Activated T-helper 1 cell treated with anti-CD3 and anti-CD28 coated beads, Interleukin-12 subunit alpha, Interleukin-12 subunit beta, Interleukin-2, Interleukin-4 antibody, amounts not matched to agents 30 ng/mL and 10 ng/mL and 1 ng/mL, durations not matched to agents 14 hours and 24 hours and 36 hours (primary cell): ENCODE data around the gene NELFA. TPM values are rescaled to one million over a fixed set of nuclear protein-coding genes. Genes with fewer than 3 reads are reported as not detected.

Source experiments
- DNase-seq: peaks from one replicate; pipeline ENCODE4 v3.0.0; 2021; ENCODE audit warnings: low spot score
- H3K27ac Mint-ChIP-seq: one replicate; pipeline ENCODE4 v1.8.0; 2021; ENCODE audit warnings: mild to moderate bottlenecking, mixed read lengths
- H3K27me3 Mint-ChIP-seq: one replicate; pipeline ENCODE4 v1.8.0; 2022; ENCODE audit warnings: mild to moderate bottlenecking, moderate library complexity, mixed read lengths; ENCODE audit not compliant: insufficient read depth
- H3K36me3 Mint-ChIP-seq: one replicate; pipeline ENCODE4 v1.8.0; 2021; ENCODE audit warnings: low read depth, mixed read lengths
- H3K4me1 Mint-ChIP-seq: one replicate; pipeline ENCODE4 v1.8.0; 2021; ENCODE audit warnings: low read depth, mixed read lengths
- H3K4me3 Mint-ChIP-seq: one replicate; pipeline ENCODE4 v1.8.0; 2021; ENCODE audit warnings: mild to moderate bottlenecking, moderate library complexity, mixed read lengths
- H3K9me3 Mint-ChIP-seq: one replicate; pipeline ENCODE4 v1.8.0; 2021; ENCODE audit warnings: mixed read lengths
- intact Hi-C: fragments of 100-400 bp; cut with micrococcal nuclease; formaldehyde crosslinking; loops from one replicate; pipeline ENCODE4 v1.15.1; 2024
- total RNA-seq: library from RNA; stranded (reverse); gene quantifications from 2 replicates; pipeline ENCODE4 v1.2.3, GENCODE V29; 2022

Gene NELFA
- total RNA-seq, 1 donor from 2014 or later: 52.9 TPM

GRCh38 chr4:1937550-1937949 is 71.2 kb downstream of the NELFA start:
- no peak overlapping the region for H3K27ac Mint-ChIP-seq
- peaks cover 27% of the 10 kb centered on the region for H3K36me3 Mint-ChIP-seq
- H3K4me3 Mint-ChIP-seq: no peak overlapping the region
- intact Hi-C loops: no loop called here
- no peaks in the 10 kb centered on the region for H3K27me3 Mint-ChIP-seq
- H3K9me3 Mint-ChIP-seq: no peaks in the 10 kb centered on the region
- DNase-seq: no peak
- no peaks in the 10 kb centered on the region for H3K4me1 Mint-ChIP-seq

GRCh38 chr4:1933700-1934099 is 75.1 kb downstream of the NELFA start:
- H3K4me3 Mint-ChIP-seq: no peak overlapping the region
- H3K27ac Mint-ChIP-seq: no peak overlapping the region
- intact Hi-C loops: no loop called here

GRCh38 chr4:1932736-1933135 is 76.0 kb downstream of the NELFA start:
- H3K27me3 Mint-ChIP-seq: no peaks in the 10 kb centered on the region
- DNase-seq: no peak
- no peaks in the 10 kb centered on the region for H3K9me3 Mint-ChIP-seq
- H3K36me3 Mint-ChIP-seq: peaks cover 26% of the 10 kb centered on the region
- intact Hi-C loops: no loop called here
- no peaks in the 10 kb centered on the region for H3K4me1 Mint-ChIP-seq
- no peak overlapping the region for H3K27ac Mint-ChIP-seq
- no peak overlapping the region for H3K4me3 Mint-ChIP-seq

More at GRCh38 chr4:1933700-1934099, 75.1 kb downstream of the NELFA start:
- Mint-ChIP-seq H3K27me3 (no peaks in the 10 kb centered on the region), H3K9me3 (no peaks in the 10 kb centered on the region), H3K36me3 (peaks cover 23% of the 10 kb centered on the region), H3K4me1 (no peaks in the 10 kb centered on the region)
- DNase-seq: no peak

Other genes with a start within 250 kb of the NELFA start
- gene FGFR3, start 215.7 kb downstream of the NELFA start, total RNA-seq: 0.29 and 0.39 TPM in 2 replicates
- 93.9 and 101 TPM in 2 replicates for gene LETM1, start 152.8 kb downstream of the NELFA start, total RNA-seq
- gene NSD2, start 137.6 kb downstream of the NELFA start, total RNA-seq: 200 and 202 TPM in 2 replicates
- gene NAT8L, start 50.4 kb upstream of the NELFA start, total RNA-seq: 7.4 and 8.0 TPM in 2 replicates
- 19.2 and 19.9 TPM in 2 replicates for gene HAUS3, start 233.1 kb upstream of the NELFA start, total RNA-seq
- gene POLN, start 233.1 kb upstream of the NELFA start, total RNA-seq: 2.1 and 3.5 TPM in 2 replicates